T-cell (primary cell): ENCODE data around the gene SCML2. TPM values are rescaled to one million over a fixed set of nuclear protein-coding genes. Genes with fewer than 3 reads are reported as not detected.

ENCODE experiments used
- ATAC-seq, 4 experiments: fragments of 200-7000 bp in 3 of 4; fragments of 150-1000 bp in 1 of 4; cut with Tn5 transposase; replicated peaks in 1 of 4; 1 replicate in 3 of 4; 2 replicates in 1 of 4; pipeline ENCODE4 v1.10.0; 2021; ENCODE audit warnings: moderate library complexity in 3 of 4, mild to moderate bottlenecking in 2 of 4, moderate number of reproducible peaks in 1 of 4
- CTCF ChIA-PET, 2 donors: fragments of 300-600 bp; sonication (Branson Sonifier 250); formaldehyde crosslinking; loops; one replicate each; lab custom pipeline; 2022; ENCODE audit warnings: antibody characterized with exemption in 2 of 2; lab: Charles Lee
- POLR2A ChIA-PET, 2 donors: fragments of 300-600 bp; sonication (Branson Sonifier 250); formaldehyde crosslinking; loops; one replicate each; lab custom pipeline; 2022; ENCODE audit warnings: antibody characterized with exemption in 2 of 2; lab: Charles Lee
- DNase-seq, 35 experiments: peaks; one replicate each; pipeline versions ENCODE4 v3.0.0 to v3.0.0-alpha.2; 2013 to 2023
- H3K27ac ChIP-seq: one replicate; pipeline ENCODE4 v1.5.1; 2013; ENCODE audit warnings: low read length
- H3K27me3 ChIP-seq, 2 experiments: replicated peaks in 1 of 2; 1 replicate in 1 of 2; 2 replicates in 1 of 2; pipeline versions ENCODE4 v1.6.1 to v1.7.0; 2013; ENCODE audit warnings: low read length in 1 of 2, mixed read lengths in 1 of 2; ENCODE audit not compliant: control insufficient read depth in 2 of 2, insufficient read depth in 2 of 2; ENCODE audit errors: extremely low read depth in 1 of 2
- H3K36me3 ChIP-seq, 2 donors: 1 replicate in 1 of 2; 2 replicates in 1 of 2; pipeline versions ENCODE4 v1.6.1 to v1.7.0; 2013; ENCODE audit warnings: low read length in 1 of 2; ENCODE audit not compliant: control insufficient read depth in 2 of 2, insufficient read depth in 1 of 2; ENCODE audit errors: extremely low read depth in 1 of 2
- H3K4me1 ChIP-seq, 2 experiments: 1 replicate in 1 of 2; 2 replicates in 1 of 2; pipeline versions ENCODE4 v1.6.1 to v1.7.0; 2013; ENCODE audit warnings: low read length in 2 of 2, mixed read lengths in 1 of 2; ENCODE audit not compliant: insufficient read depth in 2 of 2, control insufficient read depth in 1 of 2; ENCODE audit errors: extremely low read depth in 1 of 2
- H3K4me3 ChIP-seq, 2 donors: 1 replicate in 1 of 2; 2 replicates in 1 of 2; pipeline versions ENCODE4 v1.5.1 to v1.7.0; 2013; ENCODE audit warnings: mild to moderate bottlenecking in 2 of 2, low read length in 1 of 2, moderate library complexity in 1 of 2; ENCODE audit not compliant: control insufficient read depth in 1 of 2; ENCODE audit errors: extremely low read depth in 1 of 2
- H3K9me3 ChIP-seq: 2 replicates; pipeline ENCODE4 v1.7.0; 2013
- H3K27ac Mint-ChIP-seq, 2 donors: one replicate each; pipeline ENCODE4 v1.8.0; 2020 to 2021; ENCODE audit warnings: mild to moderate bottlenecking in 2 of 2, mixed read lengths in 2 of 2
- H3K27me3 Mint-ChIP-seq, 2 donors: one replicate each; pipeline ENCODE4 v1.8.0; 2021 to 2022; ENCODE audit warnings: mixed read lengths in 2 of 2
- H3K36me3 Mint-ChIP-seq: one replicate; pipeline ENCODE4 v1.8.0; 2021; ENCODE audit warnings: mixed read lengths
- H3K4me1 Mint-ChIP-seq, 3 donors: one replicate each; pipeline ENCODE4 v1.8.0; 2020 to 2022; ENCODE audit warnings: mixed read lengths in 3 of 3, mild to moderate bottlenecking in 1 of 3
- H3K4me3 Mint-ChIP-seq, 3 donors: one replicate each; pipeline ENCODE4 v1.8.0; 2020 to 2022; ENCODE audit warnings: mild to moderate bottlenecking in 3 of 3, mixed read lengths in 3 of 3, moderate library complexity in 3 of 3
- H3K9me3 Mint-ChIP-seq, 3 donors: one replicate each; pipeline ENCODE4 v1.8.0; 2020 to 2022; ENCODE audit warnings: mixed read lengths in 3 of 3
- whole genome bisulfite sequencing: methylation state at CpG from one replicate; pipeline ENCODE4 v1.1.5; 2013; ENCODE audit warnings: missing lambda C conversion rate; ENCODE audit not compliant: insufficient coverage; 5-methylcytosine and 5-hydroxymethylcytosine counted together
- total RNA-seq, 35 experiments: library from RNA in 6 of 35; stranded (reverse) in 6 of 35; fragments of 120-200 nt in 1 of 35; gene quantifications; one replicate each; pipeline versions ENCODE4 v1.2.1 to v1.2.4 and lab custom pipeline; 2013 to 2026

Gene SCML2
- total RNA-seq: 1 to 10 TPM in 1 of 5 donors, under 1 TPM in 4; 0.75 to 1.1 (median 0.76) TPM
- 0.88 TPM for total RNA-seq (2013)
- 0.71 to 15.5 (median 3.1) reads per million in 29 experiments for total RNA-seq (lab: John Stamatoyannopoulos, UW)

DNA sequence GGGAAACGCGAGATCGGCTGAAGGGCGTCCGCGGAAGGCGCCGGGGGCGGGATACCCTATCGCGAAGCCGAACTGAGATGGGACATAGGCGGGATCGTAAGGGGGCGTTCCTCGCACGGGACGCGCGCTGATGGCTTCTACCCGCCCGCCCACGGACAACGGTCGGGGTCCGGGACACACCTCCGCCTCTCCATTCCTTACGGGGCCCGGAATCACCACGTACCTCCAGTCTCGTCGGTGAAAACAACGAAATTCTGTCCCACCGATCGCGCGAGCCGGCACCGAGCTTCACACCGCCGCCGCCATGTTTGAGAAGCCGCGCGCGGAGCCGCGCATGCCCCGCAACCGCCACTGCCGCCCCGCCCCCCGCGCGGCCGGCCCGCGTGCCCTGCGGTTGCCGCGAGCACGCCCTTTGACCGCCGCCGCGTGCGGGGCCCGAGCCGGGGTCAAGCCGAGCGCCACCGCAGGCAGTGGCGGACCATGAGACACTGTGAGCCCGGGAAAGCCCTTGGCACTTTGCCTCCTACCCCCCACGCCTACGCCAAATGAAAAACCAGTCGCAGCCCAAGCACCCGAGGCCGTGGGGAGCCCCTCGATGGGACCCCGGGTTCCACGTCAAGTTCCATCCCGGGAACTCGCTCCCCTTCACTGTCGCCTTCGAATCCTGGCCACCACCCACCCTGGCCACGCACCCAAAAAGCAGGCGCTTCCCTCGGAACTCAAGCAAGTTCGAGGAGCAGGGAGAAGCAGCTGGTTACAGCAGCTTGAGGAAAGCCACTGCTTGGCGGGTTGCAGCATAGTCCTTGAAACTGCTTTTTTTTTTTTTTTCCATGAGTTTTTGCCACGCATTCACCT, at the start of gene SCML2:
TSS of gene SCML2 (minus strand) at position 320 of the 855 bp plus-strand sequence. CDS start 20,617 bp downstream, outside the sequence.
- H3K27ac Mint-ChIP-seq: no peak within 1 kb of the TSS
- DNase-seq (peak in 18 of 35 experiments; percentile 0 to 39 (median 12)), ATAC-seq (peak; percentile 65 to 73 (median 70))
- H3K9me3 Mint-ChIP-seq: no peaks in the 10 kb centered on the region
- Histone ChIP-seq H3K36me3 (no peaks in the 10 kb centered on the region), H3K4me1 (peaks cover 2 to 10% of the 10 kb centered on the region in 2 experiments), H3K4me3 (peak within 1 kb of the TSS; percentile 55 to 62), H3K27me3 (peaks cover 0 to 10% of the 10 kb centered on the region in 2 experiments), H3K27ac (no peak within 1 kb of the TSS), H3K9me3 (no peaks in the 10 kb centered on the region)
- no peaks in the 10 kb centered on the region for H3K36me3 Mint-ChIP-seq
- H3K4me1 Mint-ChIP-seq: peaks cover 7 to 12% (median 10%) of the 10 kb centered on the region in 3 donors
- ChIA-PET CTCF (interaction anchor here in 1 of 2 donors (0.6 kb wide), 1 partner anchor 712 kb away, joined by 5 read pairs; no protein-coding TSS in a partner anchor), POLR2A (interaction anchor here in 1 of 2 donors (0.6 kb wide), 1 partner anchor 71 kb away, joined by 4 read pairs; the partner anchor contains the start of gene CDKL5)
- WGBS: under 1% methylated on average over 72 of the region's 92 CpGs
- peaks cover 2 to 23% of the 10 kb centered on the region in 2 donors for H3K27me3 Mint-ChIP-seq
- H3K4me3 Mint-ChIP-seq: peak within 1 kb of the TSS; percentile 79 to 83 (median 80)

DNA sequence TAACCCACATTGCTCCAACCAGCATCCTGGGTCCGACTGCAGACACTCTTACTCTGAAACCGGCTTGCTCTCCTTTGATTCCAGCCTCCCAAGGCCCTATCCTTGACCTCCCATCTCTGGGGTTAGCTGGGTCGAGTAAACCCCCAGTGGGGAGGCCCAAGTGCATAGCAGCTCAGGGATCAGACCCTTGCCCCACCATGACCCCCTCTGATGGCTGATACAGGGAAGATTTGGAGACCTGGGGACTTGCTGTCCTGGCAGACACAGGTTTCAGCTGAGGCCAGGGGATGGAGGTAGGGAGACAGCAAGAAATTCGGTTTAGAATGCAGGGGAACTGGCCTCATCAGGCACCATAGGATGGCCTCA, 47.3 kb upstream of the SCML2 start:
- no peak overlapping the region for H3K4me3 Mint-ChIP-seq
- H3K4me1 Mint-ChIP-seq: no peaks in the 10 kb centered on the region
- ChIA-PET CTCF (no interaction called here), POLR2A (no interaction called here)
- no peak for ATAC-seq
- H3K27ac ChIP-seq: no peak overlapping the region
- H3K9me3 Mint-ChIP-seq: no peaks in the 10 kb centered on the region
- no peaks in the 10 kb centered on the region for H3K27me3 Mint-ChIP-seq
- no peak for DNase-seq
- H3K36me3 Mint-ChIP-seq: no peaks in the 10 kb centered on the region
- peaks cover 0 to 4% of the 10 kb centered on the region in 2 experiments for H3K27me3 ChIP-seq
- H3K4me3 ChIP-seq: no peak overlapping the region
- H3K9me3 ChIP-seq: no peaks in the 10 kb centered on the region
- H3K4me1 ChIP-seq: no peaks in the 10 kb centered on the region
- H3K27ac Mint-ChIP-seq: no peak overlapping the region
- no CpG with 5 or more reads among the region's 4 CpGs for WGBS
- H3K36me3 ChIP-seq: no peaks in the 10 kb centered on the region

DNA sequence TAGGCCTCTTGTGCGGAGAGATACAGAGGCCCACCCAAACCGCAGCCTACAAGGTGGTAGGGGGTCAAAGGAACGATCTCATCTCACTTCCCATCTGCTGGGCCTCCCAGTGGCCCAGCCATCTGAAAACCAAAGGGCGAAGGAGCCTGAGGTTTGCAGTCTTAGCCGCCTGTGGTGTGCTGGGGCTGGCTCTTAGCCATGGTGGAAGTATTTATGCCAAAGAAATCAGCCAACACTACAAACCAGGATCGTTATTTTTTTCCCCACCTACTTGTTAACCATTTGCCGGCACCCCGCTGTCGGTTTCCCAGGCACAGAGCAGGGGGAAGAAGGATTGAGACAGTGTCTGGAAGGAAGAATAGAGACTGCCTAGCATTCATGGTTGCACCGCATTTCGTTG, 40.0 kb upstream of the SCML2 start:
- ATAC-seq: no peak
- Histone ChIP-seq H3K27ac (no peak overlapping the region), H3K4me1 (no peaks in the 10 kb centered on the region), H3K9me3 (no peaks in the 10 kb centered on the region), H3K27me3 (no peaks in the 10 kb centered on the region), H3K36me3 (no peaks in the 10 kb centered on the region), H3K4me3 (no peak overlapping the region)
- Mint-ChIP-seq H3K27me3 (no peaks in the 10 kb centered on the region), H3K27ac (no peak overlapping the region), H3K9me3 (no peaks in the 10 kb centered on the region), H3K4me3 (no peak overlapping the region), H3K4me1 (peaks cover 0 to 4% (median 2%) of the 10 kb centered on the region in 3 donors), H3K36me3 (no peaks in the 10 kb centered on the region)
- ChIA-PET CTCF (interaction anchor here (0.5 to 0.7 kb wide), 2 partner anchors 35 to 38 kb away, joined by 3 to 6 read pairs; no protein-coding TSS in a partner anchor), POLR2A (no interaction called here)
- DNase-seq: no peak
- no CpG with 5 or more reads among the region's 11 CpGs for WGBS

DNA sequence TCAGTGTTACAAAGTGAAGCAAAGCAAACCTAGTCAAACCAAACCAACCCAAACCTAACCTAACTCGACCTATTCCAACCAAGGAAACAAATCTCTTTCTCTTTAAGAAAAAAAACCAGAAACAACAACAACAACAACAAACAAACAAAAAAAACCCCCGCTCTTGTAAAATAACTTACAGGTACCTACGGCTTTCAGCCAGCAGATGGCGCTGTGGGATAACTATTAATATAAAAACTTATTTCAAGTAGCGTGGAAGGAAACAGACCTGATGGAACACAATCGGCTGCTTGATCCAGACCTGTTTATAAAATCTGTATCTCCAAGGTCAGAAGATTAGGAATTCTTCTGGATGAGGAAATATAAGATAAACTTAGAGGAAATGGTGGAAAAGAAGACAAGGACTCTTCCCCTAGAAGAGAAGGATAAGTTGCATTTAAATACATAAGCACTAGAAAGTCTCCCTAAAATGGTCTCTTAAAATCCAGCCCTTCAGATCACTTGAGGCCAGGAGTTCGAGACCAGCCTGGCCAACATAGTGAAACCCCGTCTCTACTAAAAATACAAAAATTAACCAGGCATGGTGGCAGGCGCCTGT, 36.6 kb upstream of the SCML2 start:
- H3K9me3 Mint-ChIP-seq: no peaks in the 10 kb centered on the region
- H3K27ac Mint-ChIP-seq: peak overlapping the region; percentile 19 to 79
- Histone ChIP-seq H3K27ac (no peak overlapping the region), H3K27me3 (no peaks in the 10 kb centered on the region), H3K4me3 (no peak overlapping the region), H3K9me3 (no peaks in the 10 kb centered on the region), H3K36me3 (no peaks in the 10 kb centered on the region), H3K4me1 (no peaks in the 10 kb centered on the region)
- no peaks in the 10 kb centered on the region for H3K27me3 Mint-ChIP-seq
- POLR2A ChIA-PET: no interaction called here
- peak; percentile 8 to 78 (median 52) for DNase-seq
- no CpG with 5 or more reads among the region's 9 CpGs for WGBS
- ATAC-seq: peak in 2 of 4 experiments; percentile 49 to 56
- H3K4me1 Mint-ChIP-seq: peaks cover 0 to 4% (median 2%) of the 10 kb centered on the region in 3 donors
- CTCF ChIA-PET: no interaction called here
- H3K4me3 Mint-ChIP-seq: no peak overlapping the region
- no peaks in the 10 kb centered on the region for H3K36me3 Mint-ChIP-seq

DNA sequence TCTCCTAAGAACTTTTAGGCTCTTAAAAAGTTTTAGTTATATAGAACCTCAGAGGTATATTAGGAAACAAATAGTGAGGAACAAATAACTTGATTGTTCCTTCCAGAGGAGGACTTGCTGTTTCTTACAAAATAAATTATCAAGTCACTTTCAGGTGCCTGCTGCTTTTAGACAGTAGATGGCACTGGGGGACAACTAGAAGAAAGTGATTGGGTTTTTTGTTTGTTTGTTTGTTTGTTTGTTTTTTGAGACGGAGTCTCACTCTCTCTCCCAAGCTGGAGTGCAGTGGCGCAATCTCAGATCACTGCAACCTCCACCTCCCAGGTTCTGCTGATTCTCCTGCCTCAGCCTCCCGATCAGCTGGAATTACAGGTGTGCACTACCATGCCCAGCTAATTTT, 35.5 kb upstream of the SCML2 start:
- no peak overlapping the region for H3K27ac ChIP-seq
- Mint-ChIP-seq H3K36me3 (no peaks in the 10 kb centered on the region), H3K27ac (no peak overlapping the region), H3K27me3 (no peaks in the 10 kb centered on the region), H3K4me1 (peaks cover 0 to 4% (median 2%) of the 10 kb centered on the region in 3 donors), H3K4me3 (no peak overlapping the region), H3K9me3 (no peaks in the 10 kb centered on the region)
- no peak overlapping the region for H3K4me3 ChIP-seq
- ATAC-seq (no peak), DNase-seq (no peak)
- no peaks in the 10 kb centered on the region for H3K9me3 ChIP-seq
- CTCF ChIA-PET: interaction anchor here in 1 of 2 donors (1.0 to 1.5 kb wide), 2 partner anchors 934 to 944 kb away, joined by 3 to 5 read pairs; no protein-coding TSS in a partner anchor
- POLR2A ChIA-PET: no interaction called here
- no peaks in the 10 kb centered on the region for H3K4me1 ChIP-seq
- WGBS: no CpG with 5 or more reads among the region's 3 CpGs
- H3K27me3 ChIP-seq: no peaks in the 10 kb centered on the region
- H3K36me3 ChIP-seq: no peaks in the 10 kb centered on the region

DNA sequence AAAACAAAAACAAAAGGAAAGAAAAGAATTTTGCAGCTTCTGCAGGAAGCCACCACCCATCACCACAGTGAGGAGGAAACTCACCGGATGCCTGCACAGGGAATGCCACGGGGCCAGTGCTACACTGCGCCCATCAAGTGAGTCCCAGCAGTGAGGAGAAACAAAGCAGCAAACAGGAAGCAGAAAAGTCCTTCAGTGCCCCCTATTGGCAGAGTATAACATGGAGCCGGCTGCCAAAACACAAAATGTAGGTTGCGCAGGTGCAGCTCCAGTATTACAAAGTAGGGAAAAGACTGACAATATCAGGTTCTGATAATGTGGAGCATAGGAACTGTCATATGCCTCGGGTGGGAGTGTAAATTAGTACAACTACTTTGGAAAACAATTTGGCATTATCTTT, 23.3 kb upstream of the SCML2 start:
- H3K4me3 ChIP-seq: no peak overlapping the region
- Mint-ChIP-seq H3K4me1 (peaks cover 0 to 5% (median 5%) of the 10 kb centered on the region in 3 donors), H3K27me3 (peaks cover 0 to 4% of the 10 kb centered on the region in 2 donors), H3K36me3 (no peaks in the 10 kb centered on the region), H3K4me3 (no peak overlapping the region), H3K9me3 (no peaks in the 10 kb centered on the region), H3K27ac (no peak overlapping the region)
- H3K9me3 ChIP-seq: no peaks in the 10 kb centered on the region
- H3K27ac ChIP-seq: no peak overlapping the region
- ChIA-PET POLR2A (no interaction called here), CTCF (interaction anchor here (0.6 to 0.9 kb wide), 2 partner anchors 28 to 1532 kb away, joined by 4 to 5 read pairs; no protein-coding TSS in a partner anchor)
- no peaks in the 10 kb centered on the region for H3K27me3 ChIP-seq
- peak in 18 of 35 experiments; percentile 1 to 53 (median 8) for DNase-seq
- WGBS: 0% methylated on average over 1 of the region's 6 CpGs
- H3K4me1 ChIP-seq: no peaks in the 10 kb centered on the region
- ATAC-seq: peak in 3 of 4 experiments; percentile 46 to 69 (median 56)
- H3K36me3 ChIP-seq: no peaks in the 10 kb centered on the region
